Liver (tissue), 9 donors: Measurements from ENCODE around the gene REXO1. TPM values are rescaled to one million over a fixed set of nuclear protein-coding genes. Genes with fewer than 3 reads are reported as not detected.

Experiments used
- DNase-seq: peaks from one replicate; pipeline ENCODE4 v3.0.0-alpha.2; 2017; ENCODE audit warnings: low spot score
- H3K27ac ChIP-seq, 2 donors: one replicate each; pipeline ENCODE4 v1.7.0; 2013; ENCODE audit warnings: inconsistent platforms in 2 of 2, low read length in 2 of 2, control low read depth in 1 of 2, low read depth in 1 of 2, mild to moderate bottlenecking in 1 of 2
- H3K27me3 ChIP-seq, 4 donors: one replicate each; pipeline versions ENCODE4 v1.6.1 to v1.7.0; 2013; ENCODE audit warnings: low read length in 3 of 4, inconsistent platforms in 1 of 4, mild to moderate bottlenecking in 1 of 4, moderate library complexity in 1 of 4; ENCODE audit not compliant: control insufficient read depth in 4 of 4, insufficient read depth in 4 of 4
- H3K36me3 ChIP-seq, 4 donors: one replicate each; pipeline versions ENCODE4 v1.6.1 to v1.7.0; 2013; ENCODE audit warnings: low read length in 3 of 4, mild to moderate bottlenecking in 3 of 4, low read depth in 1 of 4, moderate library complexity in 1 of 4; ENCODE audit not compliant: control insufficient read depth in 4 of 4, insufficient read depth in 3 of 4
- H3K4me1 ChIP-seq, 4 donors: one replicate each; pipeline versions ENCODE4 v1.6.1 to v1.7.0; 2013; ENCODE audit warnings: low read length in 3 of 4, mild to moderate bottlenecking in 3 of 4, moderate library complexity in 1 of 4; ENCODE audit not compliant: control insufficient read depth in 4 of 4, insufficient read depth in 4 of 4
- H3K4me3 ChIP-seq, 3 donors: one replicate each; pipeline versions ENCODE4 v1.6.1 to v1.7.0; 2013; ENCODE audit warnings: low read length in 3 of 3, control low read depth in 1 of 3, low read depth in 1 of 3, mild to moderate bottlenecking in 1 of 3
- H3K9ac ChIP-seq, 2 donors: one replicate each; pipeline ENCODE4 v1.7.0; 2013; ENCODE audit warnings: low read length in 2 of 2, mild to moderate bottlenecking in 2 of 2, moderate library complexity in 2 of 2, control low read depth in 1 of 2, low read depth in 1 of 2
- H3K9me3 ChIP-seq, 4 donors: one replicate each; pipeline versions ENCODE4 v1.6.1 to v1.7.0; 2013; ENCODE audit warnings: low read length in 3 of 4; ENCODE audit not compliant: control insufficient read depth in 4 of 4
- ATF3 ChIP-seq: IDR thresholded peaks from 2 replicates; pipeline ENCODE4 v1.6.1; 2016; ENCODE audit warnings: antibody characterized with exemption
- FOXA2 ChIP-seq: IDR thresholded peaks from 2 replicates; pipeline ENCODE4 v1.6.1; 2016; ENCODE audit warnings: antibody characterized with exemption
- HNF4A ChIP-seq, 2 donors: conservative IDR thresholded peaks; 2 replicates each; pipeline ENCODE4 v1.6.1; 2016; ENCODE audit warnings: antibody characterized with exemption in 2 of 2, mild to moderate bottlenecking in 2 of 2
- HNF4G ChIP-seq: IDR thresholded peaks from 2 replicates; pipeline ENCODE4 v1.6.1; 2016; ENCODE audit warnings: antibody characterized with exemption
- JUND ChIP-seq, 2 donors: IDR thresholded peaks; 2 replicates each; pipeline ENCODE4 v1.6.1; 2016; ENCODE audit warnings: antibody characterized with exemption in 2 of 2
- MAX ChIP-seq: IDR thresholded peaks from 2 replicates; pipeline ENCODE4 v1.6.1; 2016; ENCODE audit warnings: antibody characterized with exemption
- NR2F2 ChIP-seq: IDR thresholded peaks from 2 replicates; pipeline ENCODE4 v1.6.1; 2016; ENCODE audit warnings: antibody characterized with exemption
- RAD21 ChIP-seq, 2 donors: IDR thresholded peaks; 2 replicates each; pipeline ENCODE4 v1.6.1; 2016; ENCODE audit warnings: antibody characterized with exemption in 2 of 2, mild to moderate bottlenecking in 2 of 2
- REST ChIP-seq: IDR thresholded peaks from 2 replicates; pipeline ENCODE4 v1.6.1; 2016; ENCODE audit warnings: antibody characterized with exemption, mild to moderate bottlenecking
- RXRA ChIP-seq, 2 donors: IDR thresholded peaks; 2 replicates each; pipeline ENCODE4 v1.6.1; 2017 to 2018; ENCODE audit warnings: antibody characterized with exemption in 2 of 2, mild to moderate bottlenecking in 1 of 2
- SP1 ChIP-seq: IDR thresholded peaks from 2 replicates; pipeline ENCODE4 v1.6.1; 2018; ENCODE audit warnings: antibody characterized with exemption, mild to moderate bottlenecking
- TAF1 ChIP-seq: conservative IDR thresholded peaks from 2 replicates; pipeline ENCODE4 v1.6.1; 2016; ENCODE audit warnings: antibody characterized with exemption, mild to moderate bottlenecking
- YY1 ChIP-seq: IDR thresholded peaks from 2 replicates; pipeline ENCODE4 v1.6.1; 2016; ENCODE audit warnings: antibody characterized with exemption, mild to moderate bottlenecking
- ZBTB33 ChIP-seq: IDR thresholded peaks from 2 replicates; pipeline ENCODE4 v1.6.1; 2016; ENCODE audit warnings: antibody characterized with exemption
- WGBS: extraction: QIAGEN DNeasy Blood & Tissue Kit; methylation state at CpG from one replicate; pipeline ENCODE4 v1.1.7; 2013; 5-methylcytosine and 5-hydroxymethylcytosine counted together
- polyA plus RNA-seq, 2 donors: library from polyadenylated mRNA; stranded (reverse) in 1 of 2; unstranded in 1 of 2; fragments of 200-250 nt in 1 of 2; fragments of >200 nt in 1 of 2; fragmentation: Nextera tagmentation in 1 of 2; extraction: Ambion mirVana in 1 of 2; gene quantifications; one replicate each; pipeline versions ENCODE4 v1.2.1 to v1.2.3, GENCODE V29; 2013 to 2015
- total RNA-seq, 2 donors: library from RNA; depleted of rRNA; stranded (reverse); fragments of >200 nt; gene quantifications; one replicate each; pipeline ENCODE4 v1.2.3, GENCODE V29; 2014
- donor health status: healthy.
- donor health status: healthy.
- donor health status: healthy.
- donor health status: healthy.
- donor health status: healthy.

REXO1 gene
- total and polyA plus RNA-seq, 4 donors: 2.0 to 11.5 (median 9.2) TPM

GRCh38 chr19:1844513-1845124 lies 3.7 kb downstream of the REXO1 start:
- Histone ChIP-seq H3K36me3 (no peaks in the 10 kb centered on the region), H3K27me3 (no peaks in the 10 kb centered on the region), H3K4me3 (no peak overlapping the region), H3K4me1 (peaks cover 15 to 79% (median 68%) of the 10 kb centered on the region in 4 donors), H3K9me3 (no peaks in the 10 kb centered on the region), H3K27ac (no peak overlapping the region), H3K9ac (no peak overlapping the region)
- no peak for DNase-seq
- 78% methylated on average over 19 of the region's 19 CpGs for WGBS
- TF ChIP-seq MAX (no peak), ATF3 (no peak), NR2F2 (no peak), RAD21 (IDR thresholded peaks at IDR 0.05) (no peak), RXRA (IDR thresholded peaks at IDR 0.05) (no peak), TAF1 (no peak)

- peaks cover 18 to 87% (median 74%) of the 10 kb centered on the region in 4 donors for H3K4me1 ChIP-seq
Measured at GRCh38 chr19:1843646-1844394, 4.5 kb downstream of the REXO1 start.

More at GRCh38 chr19:1843646-1844394, 4.5 kb downstream of the REXO1 start:
- Histone ChIP-seq H3K9me3 (no peaks in the 10 kb centered on the region), H3K9ac (no peak overlapping the region), H3K27ac (no peak overlapping the region), H3K4me3 (no peak overlapping the region), H3K36me3 (no peaks in the 10 kb centered on the region), H3K27me3 (no peaks in the 10 kb centered on the region)
- no peak for TF ChIP-seq NR2F2
- no peak for TF ChIP-seq ZBTB33
- no peak for TF ChIP-seq FOXA2
- TF ChIP-seq JUND (IDR thresholded peaks at IDR 0.05): no peak
- TF ChIP-seq HNF4G: no peak
- no peak for TF ChIP-seq REST
- TF ChIP-seq SP1: no peak
- TF ChIP-seq YY1: no peak
- TF ChIP-seq MAX: no peak
- no peak for TF ChIP-seq RAD21 (IDR thresholded peaks at IDR 0.05)
- TF ChIP-seq HNF4A (conservative IDR thresholded peaks at IDR 0.05): no peak
- TF ChIP-seq ATF3: no peak
- TF ChIP-seq TAF1: no peak
- 83% methylated on average over 25 of the region's 25 CpGs for WGBS
- no peak for DNase-seq
